H9 (cell line): ENCODE results near the gene SLC34A2. TPM values are rescaled to one million over a fixed set of nuclear protein-coding genes. Genes with fewer than 3 reads are reported as not detected.

ENCODE experiments used
- DNase-seq: peaks from one replicate; pipeline ENCODE4 v3.0.0-alpha.2; 2017
- H2AFZ ChIP-seq: one replicate; pipeline ENCODE4 v1.6.1; 2013; ENCODE audit warnings: mild to moderate bottlenecking, low read length, control low read depth, moderate library complexity
- H2AK5ac ChIP-seq: 2 replicates; pipeline ENCODE4 v1.6.1; 2013; ENCODE audit warnings: low read length, control low read depth, mixed read lengths; ENCODE audit not compliant: insufficient read length
- H2BK120ac ChIP-seq: one replicate; pipeline ENCODE4 v1.6.1; 2013; ENCODE audit warnings: low read depth, mild to moderate bottlenecking, low read length, control low read depth, inconsistent platforms; ENCODE audit not compliant: poor library complexity, severe bottlenecking
- H2BK12ac ChIP-seq: 2 replicates; pipeline ENCODE4 v1.6.1; 2013; ENCODE audit warnings: low read length, control low read depth, mixed read lengths, low read depth; ENCODE audit not compliant: insufficient read length
- H2BK15ac ChIP-seq: 2 replicates; pipeline ENCODE4 v1.6.1; 2013; ENCODE audit warnings: low read depth, low read length, control low read depth
- H2BK20ac ChIP-seq: one replicate; pipeline ENCODE4 v1.6.1; 2013; ENCODE audit warnings: low read depth, mild to moderate bottlenecking, low read length, control low read depth, inconsistent platforms; ENCODE audit not compliant: poor library complexity, severe bottlenecking
- H2BK5ac ChIP-seq: 2 replicates; pipeline ENCODE4 v1.6.1; 2013; ENCODE audit warnings: low read length, control low read depth, mixed read lengths; ENCODE audit not compliant: insufficient read length
- H3K14ac ChIP-seq: 2 replicates; pipeline ENCODE4 v1.6.1; 2013; ENCODE audit warnings: low read length, control low read depth; ENCODE audit not compliant: insufficient read depth
- H3K18ac ChIP-seq: 2 replicates; pipeline ENCODE4 v1.6.1; 2013; ENCODE audit warnings: low read depth, mild to moderate bottlenecking, mixed read lengths, low read length, control low read depth; ENCODE audit not compliant: insufficient read length
- H3K23ac ChIP-seq: 2 replicates; pipeline ENCODE4 v1.6.1; 2013; ENCODE audit warnings: low read length, control low read depth, mixed read lengths, low read depth; ENCODE audit not compliant: insufficient read length
- H3K23me2 ChIP-seq: 2 replicates; pipeline ENCODE4 v1.6.1; 2013; ENCODE audit warnings: low read depth, mild to moderate bottlenecking, mixed read lengths, low read length, control low read depth; ENCODE audit not compliant: insufficient read length, poor library complexity, severe bottlenecking
- H3K27ac ChIP-seq: 2 replicates; pipeline ENCODE4 v1.5.1; 2013; ENCODE audit warnings: low read length, control low read depth, mixed read lengths, low read depth; ENCODE audit not compliant: insufficient read length
- H3K27me3 ChIP-seq: 2 replicates; pipeline ENCODE4 v1.6.1; 2013; ENCODE audit warnings: low read length, control low read depth, inconsistent platforms; ENCODE audit not compliant: insufficient read depth
- H3K4ac ChIP-seq: 2 replicates; pipeline ENCODE4 v1.6.1; 2013; ENCODE audit warnings: low read depth, mild to moderate bottlenecking, control low read depth, inconsistent platforms, low read length, moderate library complexity
- H3K4me1 ChIP-seq: 2 replicates; pipeline ENCODE4 v1.6.1; 2013; ENCODE audit warnings: low read length, control low read depth, inconsistent platforms; ENCODE audit not compliant: insufficient read depth
- H3K4me2 ChIP-seq: 2 replicates; pipeline ENCODE4 v1.6.1; 2013; ENCODE audit warnings: low read length, control low read depth, mixed read lengths; ENCODE audit not compliant: insufficient read length, insufficient read depth
- H3K56ac ChIP-seq: 2 replicates; pipeline ENCODE4 v1.6.1; 2013; ENCODE audit warnings: low read depth, mild to moderate bottlenecking, mixed read lengths, low read length, control low read depth; ENCODE audit not compliant: insufficient read length
- H3K79me1 ChIP-seq: 2 replicates; pipeline ENCODE4 v1.6.1; 2013; ENCODE audit warnings: low read depth, mild to moderate bottlenecking, moderate library complexity, low read length, control low read depth, inconsistent platforms; ENCODE audit not compliant: insufficient read depth, poor library complexity, severe bottlenecking
- H3K79me2 ChIP-seq: 2 replicates; pipeline ENCODE4 v1.6.1; 2013; ENCODE audit warnings: low read length, control low read depth, inconsistent platforms; ENCODE audit not compliant: insufficient read depth
- H3K9ac ChIP-seq: 2 replicates; pipeline ENCODE4 v1.6.1; 2013; ENCODE audit warnings: low read length, control low read depth, mixed read lengths; ENCODE audit not compliant: insufficient read length; ENCODE audit errors: extremely low read depth
- H3K9me3 ChIP-seq: one replicate; pipeline ENCODE4 v1.6.1; 2013; ENCODE audit warnings: low read depth, low read length, inconsistent platforms; ENCODE audit not compliant: control insufficient read depth
- H3T11ph ChIP-seq: one replicate; pipeline ENCODE4 v1.6.1; 2013; ENCODE audit warnings: mild to moderate bottlenecking, low read length, control low read depth, inconsistent platforms
- H4K20me1 ChIP-seq: one replicate; pipeline ENCODE4 v1.6.1; 2013; ENCODE audit not compliant: control insufficient read depth, insufficient read length, insufficient read depth
- H4K5ac ChIP-seq: 2 replicates; pipeline ENCODE4 v1.6.1; 2013; ENCODE audit warnings: low read depth, mild to moderate bottlenecking, mixed read lengths, low read length, control low read depth; ENCODE audit not compliant: insufficient read length
- H4K8ac ChIP-seq: replicated peaks from 2 replicates; pipeline ENCODE4 v1.6.1; 2013; ENCODE audit warnings: low read length, control low read depth, mixed read lengths, low read depth; ENCODE audit not compliant: insufficient read length
- H4K91ac ChIP-seq: 2 replicates; pipeline ENCODE4 v1.6.1; 2013; ENCODE audit warnings: low read depth, mild to moderate bottlenecking, moderate library complexity, mixed read lengths, low read length, control low read depth; ENCODE audit not compliant: insufficient read length
- H3K27ac Mint-ChIP-seq, 3 experiments: 2 replicates in 2 of 3; 3 replicates in 1 of 3; pipeline ENCODE4 v1.8.0; 2020 to 2021; ENCODE audit warnings: mixed read lengths in 3 of 3, mild to moderate bottlenecking in 1 of 3, moderate library complexity in 1 of 3
- H3K27me3 Mint-ChIP-seq: 2 replicates; pipeline ENCODE4 v1.8.0; 2021; ENCODE audit warnings: low read depth, mild to moderate bottlenecking, moderate library complexity, mixed read lengths
- H3K36me3 Mint-ChIP-seq, 3 experiments: 2 replicates in 2 of 3; 3 replicates in 1 of 3; pipeline ENCODE4 v1.8.0; 2020 to 2021; ENCODE audit warnings: low read depth in 3 of 3, mixed read lengths in 3 of 3; ENCODE audit not compliant: insufficient read depth in 1 of 3
- H3K4me1 Mint-ChIP-seq, 2 experiments: 2 replicates each; pipeline ENCODE4 v1.8.0; 2020; ENCODE audit warnings: mixed read lengths in 2 of 2
- H3K4me3 Mint-ChIP-seq, 2 experiments: 2 replicates in 1 of 2; 3 replicates in 1 of 2; pipeline ENCODE4 v1.8.0; 2020 to 2021; ENCODE audit warnings: mild to moderate bottlenecking in 2 of 2, mixed read lengths in 2 of 2, moderate library complexity in 1 of 2
- H3K9me3 Mint-ChIP-seq, 2 experiments: 2 replicates in 1 of 2; 3 replicates in 1 of 2; pipeline ENCODE4 v1.8.0; 2020; ENCODE audit warnings: mild to moderate bottlenecking in 2 of 2, mixed read lengths in 2 of 2, moderate library complexity in 1 of 2
- CTCF ChIP-seq: fragments of 200-600 bp; sonication (generic); conservative IDR thresholded peaks from 3 replicates; pipeline ENCODE4 v1.8.0; 2021; ENCODE audit warnings: antibody characterized with exemption, mild to moderate bottlenecking
- WGBS: extraction: QIAGEN DNeasy Blood & Tissue Kit; methylation state at CpG from one replicate; pipeline ENCODE4 v1.1.7; 2013; ENCODE audit warnings: missing lambda C conversion rate, low lambda C conversion rate, mixed read lengths; ENCODE audit not compliant: insufficient read length; ENCODE audit errors: extremely low coverage; 5-methylcytosine and 5-hydroxymethylcytosine counted together
- total RNA-seq: library from RNA; stranded (reverse); gene quantifications from 2 replicates; pipeline ENCODE4 v1.2.1, GENCODE V29; 2021

SLC34A2 gene
- total RNA-seq, 1 experiment from 2014 or later: 0.57 TPM

GRCh38 chr4:25650311-25650710 is 5.3 kb upstream of the SLC34A2 start:
- no peaks in the 10 kb centered on the region for H3K36me3 Mint-ChIP-seq
- H3K4me3 Mint-ChIP-seq: no peak overlapping the region
- Histone ChIP-seq H3K56ac (no peak overlapping the region), H3K79me2 (no peaks in the 10 kb centered on the region), H3K4ac (no peak overlapping the region), H3K9me3 (no peaks in the 10 kb centered on the region), H3K27ac (no peak overlapping the region), H2BK15ac (no peak overlapping the region), H4K91ac (no peak overlapping the region), H3T11ph (no peak overlapping the region), H3K23me2 (peaks cover 2% of the 10 kb centered on the region), H3K4me2 (no peak overlapping the region), H3K4me1 (peaks cover 10% of the 10 kb centered on the region; the same call in 1 of the 2 replicates), H2BK20ac (no peak overlapping the region), H2AFZ (no peak overlapping the region), H3K14ac (no peak overlapping the region), H3K27me3 (peaks cover 8% of the 10 kb centered on the region; the same call in 1 of the 2 replicates), H3K23ac (no peak overlapping the region), H3K79me1 (no peaks in the 10 kb centered on the region), H4K8ac (no peak overlapping the region), H3K18ac (no peak overlapping the region), H3K9ac (no peak overlapping the region), H4K20me1 (no peaks in the 10 kb centered on the region), H2BK5ac (no peak overlapping the region), H2AK5ac (no peak overlapping the region), H2BK120ac (no peak overlapping the region), H4K5ac (no peak overlapping the region), H2BK12ac (no peak overlapping the region)
- H3K27me3 Mint-ChIP-seq: peaks cover 23% of the 10 kb centered on the region
- DNase-seq: no peak
- H3K9me3 Mint-ChIP-seq: no peaks in the 10 kb centered on the region
- TF ChIP-seq CTCF: no peak
- H3K4me1 Mint-ChIP-seq: peaks cover 18 to 25% of the 10 kb centered on the region in 2 experiments
- H3K27ac Mint-ChIP-seq: 0 out of 7 replicates have a peak overlapping the region, but pooled peaks of 1 of the 3 experiments have one; percentile 40
- no CpG with 5 or more reads among the region's 6 CpGs for WGBS
